Activated T-helper 2 cell treated with anti-CD3 and anti-CD28 coated beads, Interferon-gamma antibody, Interleukin-2, Interleukin-4, amounts not matched to agents 10 μg/mL and 5 μg/mL and 100 μg/mL, durations not matched to agents 14 hours and 24 hours and 36 hours (primary cell): Measurements from ENCODE around the gene SEMA3F. TPM values are rescaled to one million over a fixed set of nuclear protein-coding genes. Genes with fewer than 3 reads are reported as not detected.
"Not testable (repeated sequence)": the region's sequence is repeated elsewhere in the genome, so short reads cannot be mapped to it uniquely, and the experiment has no call there.

ENCODE experiments used
- DNase-seq: peaks from one replicate; pipeline ENCODE4 v3.0.0; 2021; ENCODE audit warnings: low spot score
- H3K27ac Mint-ChIP-seq: one replicate; pipeline ENCODE4 v1.8.0; 2021; ENCODE audit warnings: mixed read lengths
- H3K27me3 Mint-ChIP-seq: one replicate; pipeline ENCODE4 v1.8.0; 2021; ENCODE audit warnings: low read depth, mixed read lengths
- H3K36me3 Mint-ChIP-seq: one replicate; pipeline ENCODE4 v1.8.0; 2021; ENCODE audit warnings: low read depth, mixed read lengths
- H3K4me1 Mint-ChIP-seq: one replicate; pipeline ENCODE4 v1.8.0; 2021; ENCODE audit warnings: low read depth, mixed read lengths
- H3K4me3 Mint-ChIP-seq: one replicate; pipeline ENCODE4 v1.8.0; 2021; ENCODE audit warnings: low read depth, mild to moderate bottlenecking, moderate library complexity, mixed read lengths
- H3K9me3 Mint-ChIP-seq: one replicate; pipeline ENCODE4 v1.8.0; 2021; ENCODE audit warnings: mixed read lengths
- intact Hi-C: fragments of 100-400 bp; cut with micrococcal nuclease; formaldehyde crosslinking; loops from one replicate; pipeline ENCODE4 v1.15.1; 2023
- total RNA-seq: library from RNA; stranded (reverse); gene quantifications from 2 replicates; pipeline ENCODE4 v1.2.3, GENCODE V29; 2022

SEMA3F gene
- total RNA-seq, 1 donor from 2014 or later: 0.21 TPM

DNA sequence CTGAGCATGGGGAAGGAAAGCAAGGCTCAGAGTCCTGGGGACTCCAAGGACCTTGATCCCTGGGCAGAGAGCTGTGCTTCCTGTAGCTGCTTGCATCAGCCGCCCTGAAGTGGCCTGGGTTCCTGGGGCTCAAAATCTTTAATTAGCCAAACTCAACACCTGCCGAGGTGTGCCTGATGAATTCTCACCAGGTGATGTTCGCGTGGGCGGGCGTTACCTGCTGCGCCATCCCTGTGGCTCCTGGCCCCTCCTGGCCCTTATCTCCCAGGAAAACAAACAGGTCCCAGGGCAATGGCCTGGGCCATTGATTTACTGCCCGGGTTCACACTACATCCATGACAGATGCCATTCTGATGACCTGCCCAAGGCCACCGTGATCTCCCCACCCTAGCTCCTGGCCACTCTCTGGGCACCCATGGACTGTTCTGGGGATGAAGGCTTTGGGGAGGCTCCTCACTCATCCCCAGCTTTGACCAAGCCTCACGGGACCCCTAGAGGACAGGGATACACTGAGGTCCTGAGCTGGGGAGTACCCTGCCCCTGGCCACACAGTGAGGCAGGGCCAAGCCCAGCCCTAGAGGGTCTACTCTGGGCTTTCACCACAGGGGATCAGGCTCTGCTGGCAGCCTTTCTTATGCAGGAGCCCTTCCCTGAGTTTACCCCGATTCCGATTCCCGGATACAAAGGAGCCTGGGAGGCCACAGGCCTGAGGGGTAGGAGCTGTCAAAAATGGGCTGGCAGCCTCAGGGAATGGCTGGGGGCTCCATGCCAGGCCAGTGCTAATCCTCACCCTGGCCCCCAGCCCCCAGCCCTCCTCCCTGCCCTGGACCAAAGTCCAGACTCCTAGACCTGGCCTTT, 55.6 kb downstream of the SEMA3F start:
- no peaks in the 10 kb centered on the region for H3K4me1 Mint-ChIP-seq
- no peak for DNase-seq
- H3K4me3 Mint-ChIP-seq: no peak overlapping the region
- H3K27ac Mint-ChIP-seq: no peak overlapping the region
- peaks cover 21% of the 10 kb centered on the region for H3K27me3 Mint-ChIP-seq
- intact Hi-C loops: no loop called here
- H3K36me3 Mint-ChIP-seq: no peaks in the 10 kb centered on the region
- no peaks in the 10 kb centered on the region for H3K9me3 Mint-ChIP-seq

DNA sequence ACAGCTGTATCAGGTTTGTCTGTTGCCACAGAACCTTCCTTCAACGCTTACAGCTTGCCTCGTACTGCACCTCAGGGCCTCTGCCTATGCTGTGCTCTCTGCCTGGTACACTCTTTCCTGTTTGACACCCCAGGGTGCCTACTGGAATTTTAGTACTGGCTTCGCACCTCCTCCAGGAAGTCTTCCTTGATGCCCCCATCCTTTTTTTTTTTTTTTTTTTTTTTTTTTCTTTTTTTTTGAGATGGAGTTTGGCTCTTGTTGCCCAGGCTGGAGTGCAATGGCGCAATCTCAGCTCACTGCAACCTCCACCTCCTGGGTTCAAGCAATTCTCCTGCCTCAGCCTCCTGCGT, 56.2 kb downstream of the SEMA3F start:
- H3K4me1 Mint-ChIP-seq, H3K27ac Mint-ChIP-seq, DNase-seq, H3K4me3 Mint-ChIP-seq, H3K36me3 Mint-ChIP-seq, H3K9me3 Mint-ChIP-seq, intact Hi-C loops: not testable (repeated sequence)
- H3K27me3 Mint-ChIP-seq: peaks cover 17% of the 10 kb centered on the region

DNA sequence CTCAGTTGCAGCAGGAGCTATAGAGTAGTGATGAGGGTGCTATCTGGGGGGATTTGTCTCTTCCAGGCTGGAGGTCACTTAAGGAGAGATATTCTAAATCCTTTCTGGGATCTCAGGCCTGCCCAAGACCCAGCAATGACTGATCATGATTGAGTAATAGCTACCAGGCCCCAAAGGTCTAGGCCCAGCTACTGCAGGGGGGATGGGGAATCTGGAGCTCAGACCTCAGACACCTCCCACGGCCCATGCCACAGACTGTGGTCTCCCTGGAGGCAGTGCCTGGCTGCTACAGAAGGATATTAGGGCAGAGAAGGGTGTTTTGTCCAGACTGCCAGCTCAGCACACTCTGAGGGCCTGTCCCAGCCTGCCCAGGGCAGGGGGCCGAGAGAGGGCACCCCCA, 56.8 kb downstream of the SEMA3F start:
- intact Hi-C loops: no loop called here
- H3K4me1 Mint-ChIP-seq: no peaks in the 10 kb centered on the region
- H3K4me3 Mint-ChIP-seq: no peak overlapping the region
- no peak overlapping the region for H3K27ac Mint-ChIP-seq
- H3K36me3 Mint-ChIP-seq: no peaks in the 10 kb centered on the region
- peaks cover 11% of the 10 kb centered on the region for H3K27me3 Mint-ChIP-seq
- no peaks in the 10 kb centered on the region for H3K9me3 Mint-ChIP-seq
- no peak for DNase-seq

DNA sequence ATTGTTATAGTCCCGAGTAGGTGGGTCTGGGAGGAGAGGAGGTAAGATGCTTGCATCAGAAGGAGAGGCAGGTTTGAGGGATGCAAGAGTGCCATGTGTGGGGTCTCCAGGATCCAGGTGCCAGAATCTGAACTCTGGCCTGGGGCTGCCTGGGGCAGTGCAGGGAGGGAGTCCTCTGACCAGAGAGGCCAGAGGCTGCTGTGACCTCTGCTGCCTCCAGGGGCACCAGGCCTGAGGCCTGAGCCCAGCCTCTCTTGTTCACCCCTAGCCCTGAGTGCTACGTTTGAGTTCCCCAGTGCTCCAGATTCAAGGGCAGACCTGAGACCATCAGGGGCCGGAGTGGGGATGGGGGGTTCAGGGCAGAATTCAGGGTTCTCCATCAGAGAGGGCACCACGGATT, 57.4 kb downstream of the SEMA3F start:
- Mint-ChIP-seq H3K27me3 (peaks cover 6% of the 10 kb centered on the region), H3K36me3 (no peaks in the 10 kb centered on the region)
- intact Hi-C loops: no loop called here

DNA sequence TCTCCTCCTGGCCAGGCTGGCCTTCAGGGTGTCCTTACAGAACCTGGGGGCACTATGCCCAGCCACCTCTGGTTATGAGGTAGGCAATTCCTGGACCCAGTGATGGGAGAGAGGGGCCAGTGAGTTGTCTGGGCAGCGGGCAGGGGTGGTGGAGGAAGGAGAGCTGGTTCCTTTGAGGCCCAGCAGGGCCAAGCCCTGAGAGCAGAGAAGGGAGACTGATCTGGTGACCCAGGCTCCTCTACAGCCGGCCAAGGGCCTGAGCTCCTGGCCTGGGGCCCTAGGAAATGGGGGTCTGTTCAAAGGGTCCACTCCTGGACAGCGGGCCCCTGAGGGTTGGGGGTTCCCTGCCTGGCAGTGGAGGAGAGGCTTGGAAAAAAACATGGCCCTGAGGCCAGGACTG, 57.8 kb downstream of the SEMA3F start:
- no peak for DNase-seq
- H3K36me3 Mint-ChIP-seq: no peaks in the 10 kb centered on the region
- no peak overlapping the region for H3K27ac Mint-ChIP-seq
- no peaks in the 10 kb centered on the region for H3K4me1 Mint-ChIP-seq
- H3K4me3 Mint-ChIP-seq: no peak overlapping the region
- H3K27me3 Mint-ChIP-seq: peaks cover 4% of the 10 kb centered on the region
- intact Hi-C loops: no loop called here
- H3K9me3 Mint-ChIP-seq: no peaks in the 10 kb centered on the region

More for the DNA sequence above, 57.4 kb downstream of the SEMA3F start:
- H3K9me3 Mint-ChIP-seq: no peaks in the 10 kb centered on the region
- no peak for DNase-seq
- H3K4me3 Mint-ChIP-seq: no peak overlapping the region
- no peaks in the 10 kb centered on the region for H3K4me1 Mint-ChIP-seq
- no peak overlapping the region for H3K27ac Mint-ChIP-seq

DNA sequence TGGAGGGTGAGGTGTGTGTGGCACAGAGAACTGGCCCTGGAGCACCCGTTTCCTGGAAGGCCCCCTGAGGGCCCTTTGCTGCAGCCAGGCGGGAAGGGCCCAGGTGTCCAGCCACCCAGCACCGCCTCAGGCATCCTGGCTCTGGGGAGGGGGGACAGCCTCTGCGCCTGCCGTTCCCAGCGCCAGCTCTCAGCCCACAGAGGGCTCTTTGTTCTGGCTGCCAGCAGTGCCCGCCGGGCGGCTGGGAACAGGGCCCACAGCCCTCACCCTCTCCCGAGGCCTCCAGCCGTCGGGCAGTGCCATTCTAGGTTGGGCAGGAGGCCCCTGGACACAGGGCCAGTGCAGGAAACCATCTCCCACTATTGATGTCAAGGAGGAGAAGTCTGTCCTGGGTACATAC, 58.2 kb downstream of the SEMA3F start:
- intact Hi-C loops: no loop called here
- no peak for DNase-seq
- H3K9me3 Mint-ChIP-seq: no peaks in the 10 kb centered on the region
- H3K4me3 Mint-ChIP-seq: no peak overlapping the region
- H3K27ac Mint-ChIP-seq: no peak overlapping the region
- no peaks in the 10 kb centered on the region for H3K36me3 Mint-ChIP-seq
- H3K27me3 Mint-ChIP-seq: peaks cover 4% of the 10 kb centered on the region
- no peaks in the 10 kb centered on the region for H3K4me1 Mint-ChIP-seq

DNA sequence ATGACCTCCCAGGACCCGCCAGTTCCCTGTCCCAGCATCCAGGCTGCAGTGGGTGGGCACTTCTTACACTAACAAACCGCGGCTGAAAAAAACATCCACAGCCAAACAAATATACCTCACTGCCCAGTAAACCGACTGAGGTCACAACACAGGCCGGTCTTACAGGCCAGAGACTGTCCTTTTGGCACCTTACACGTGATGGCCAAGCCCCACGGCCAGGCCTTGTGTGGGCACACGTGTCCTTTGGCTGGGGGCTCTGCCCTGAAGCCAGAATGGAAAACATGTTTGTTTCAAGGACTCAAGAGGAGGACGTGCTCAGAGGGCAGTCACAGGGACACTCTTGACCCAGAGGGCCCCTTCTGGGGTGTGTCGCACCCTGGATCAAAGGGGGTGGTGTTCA, 59.7 kb downstream of the SEMA3F start:
- Mint-ChIP-seq H3K4me1 (no peaks in the 10 kb centered on the region), H3K27me3 (no peaks in the 10 kb centered on the region), H3K36me3 (no peaks in the 10 kb centered on the region), H3K27ac (no peak overlapping the region), H3K9me3 (no peaks in the 10 kb centered on the region), H3K4me3 (no peak overlapping the region)
- intact Hi-C loops: no loop called here
- no peak for DNase-seq

DNA sequence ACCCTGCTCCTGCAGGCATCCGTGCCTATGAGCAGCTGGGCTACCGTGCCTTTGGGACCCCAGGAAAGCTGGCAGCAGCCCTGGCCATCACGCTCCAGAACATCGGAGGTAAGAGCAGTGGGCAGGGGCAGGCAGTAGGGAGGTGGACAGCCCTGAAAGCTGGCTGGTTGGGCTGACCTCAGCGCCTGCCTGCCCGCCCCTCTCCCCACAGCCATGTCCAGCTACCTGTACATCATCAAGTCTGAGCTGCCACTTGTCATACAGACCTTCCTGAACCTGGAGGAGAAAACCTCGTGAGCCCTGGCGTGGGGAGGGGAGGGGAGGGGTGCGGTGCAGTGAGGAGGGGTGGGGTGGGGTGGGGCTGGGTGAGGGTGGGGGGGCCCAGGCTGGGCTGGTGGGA, 60.4 kb downstream of the SEMA3F start:
- intact Hi-C loops: no loop called here
- Mint-ChIP-seq H3K27me3 (no peaks in the 10 kb centered on the region), H3K4me3 (no peak overlapping the region), H3K36me3 (no peaks in the 10 kb centered on the region), H3K4me1 (no peaks in the 10 kb centered on the region), H3K27ac (no peak overlapping the region), H3K9me3 (no peaks in the 10 kb centered on the region)
- no peak for DNase-seq

DNA sequence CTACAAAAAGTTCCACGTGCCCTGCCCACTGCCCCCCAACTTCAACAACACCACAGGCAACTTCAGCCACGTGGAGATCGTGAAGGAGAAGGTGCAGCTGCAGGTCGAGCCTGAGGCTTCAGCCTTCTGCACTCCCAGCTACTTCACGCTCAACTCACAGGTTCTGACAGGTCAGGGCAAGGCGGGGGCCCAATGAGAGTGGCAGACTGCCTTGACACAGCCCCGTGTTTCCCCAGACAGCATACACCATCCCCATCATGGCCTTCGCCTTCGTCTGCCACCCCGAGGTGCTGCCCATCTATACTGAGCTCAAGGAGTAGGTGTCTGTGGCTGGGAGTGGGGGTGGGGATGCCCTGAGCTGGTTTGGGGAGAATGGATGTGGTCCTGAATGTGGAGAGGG, 62.6 kb downstream of the SEMA3F start:
- no peak overlapping the region for H3K4me3 Mint-ChIP-seq
- intact Hi-C loops: no loop called here
- H3K27me3 Mint-ChIP-seq: no peaks in the 10 kb centered on the region

DNA sequence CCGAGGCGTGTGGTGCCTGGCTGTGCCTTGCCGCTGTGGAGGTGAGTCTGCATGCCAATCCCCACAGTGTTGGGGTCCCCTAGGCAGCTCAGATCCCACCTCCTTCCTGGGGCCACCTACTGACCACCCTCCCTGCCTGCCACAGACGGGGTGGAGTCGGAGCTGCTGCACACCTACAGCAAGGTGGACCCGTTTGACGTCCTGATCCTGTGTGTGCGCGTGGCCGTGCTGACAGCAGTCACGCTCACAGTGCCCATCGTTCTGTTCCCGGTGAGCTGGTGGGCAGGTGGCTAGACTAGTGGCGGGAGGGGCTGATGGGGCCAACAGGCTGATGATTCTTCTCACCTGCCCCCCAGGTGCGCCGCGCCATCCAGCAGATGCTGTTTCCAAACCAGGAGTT, 63.3 kb downstream of the SEMA3F start:
- DNase-seq: no peak
- Mint-ChIP-seq H3K27me3 (peaks cover 2% of the 10 kb centered on the region), H3K27ac (no peak overlapping the region), H3K36me3 (no peaks in the 10 kb centered on the region), H3K4me1 (no peaks in the 10 kb centered on the region), H3K4me3 (no peak overlapping the region), H3K9me3 (no peaks in the 10 kb centered on the region)
- intact Hi-C loops: no loop called here

More for the DNA sequence above, 62.6 kb downstream of the SEMA3F start:
- Mint-ChIP-seq H3K9me3 (no peaks in the 10 kb centered on the region), H3K27ac (no peak overlapping the region), H3K4me1 (no peaks in the 10 kb centered on the region), H3K36me3 (no peaks in the 10 kb centered on the region)
- DNase-seq: no peak

DNA sequence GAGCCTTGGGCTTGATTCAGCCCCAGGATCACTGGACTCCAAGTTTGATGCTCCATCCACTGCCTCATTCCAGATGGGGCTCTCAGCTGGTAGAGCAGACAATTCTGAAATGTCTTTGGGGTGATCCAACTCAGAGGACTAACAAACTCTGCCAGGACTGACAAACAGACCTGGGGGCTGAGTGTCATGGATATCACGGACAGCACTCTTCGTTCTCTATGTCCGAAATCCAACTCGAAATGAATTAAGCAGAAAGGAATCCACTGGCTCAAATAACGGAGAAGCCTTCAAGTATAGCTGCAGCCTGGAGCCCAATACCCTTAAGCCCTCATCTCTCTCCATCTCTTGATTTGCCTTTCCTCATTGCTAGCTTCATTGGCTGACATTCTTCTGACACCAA, 64.2 kb downstream of the SEMA3F start:
- Mint-ChIP-seq H3K36me3 (no peaks in the 10 kb centered on the region), H3K4me1 (no peaks in the 10 kb centered on the region)
- intact Hi-C loops: no loop called here

DNA sequence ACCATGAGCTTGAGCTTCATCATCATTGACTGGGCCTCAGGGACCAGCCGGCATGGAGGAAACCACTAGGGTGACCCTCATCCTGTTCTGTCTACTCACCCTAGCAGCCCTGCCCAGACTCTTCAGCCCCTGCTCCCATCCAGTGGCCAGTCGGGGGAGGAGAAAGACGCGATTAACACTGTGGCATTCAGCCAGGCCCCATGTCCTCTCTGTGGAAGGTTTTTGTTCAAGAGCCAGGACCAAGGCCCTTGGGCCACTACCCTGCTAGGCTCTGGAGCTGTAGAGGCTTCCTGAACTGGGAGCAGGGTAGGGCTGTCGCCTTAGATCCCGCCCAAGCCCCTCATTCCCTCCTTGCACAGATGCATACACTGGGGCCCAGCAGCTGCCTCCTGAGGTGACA, 65.0 kb downstream of the SEMA3F start:
- Mint-ChIP-seq H3K27me3 (peaks cover 7% of the 10 kb centered on the region), H3K9me3 (no peaks in the 10 kb centered on the region), H3K4me1 (no peaks in the 10 kb centered on the region), H3K4me3 (no peak overlapping the region), H3K27ac (no peak overlapping the region), H3K36me3 (no peaks in the 10 kb centered on the region)
- intact Hi-C loops: no loop called here
- no peak for DNase-seq

More for the DNA sequence above, 64.2 kb downstream of the SEMA3F start:
- H3K9me3 Mint-ChIP-seq: no peaks in the 10 kb centered on the region
- H3K27me3 Mint-ChIP-seq: peaks cover 5% of the 10 kb centered on the region
- no peak overlapping the region for H3K4me3 Mint-ChIP-seq
- no peak for DNase-seq
- H3K27ac Mint-ChIP-seq: no peak overlapping the region

DNA sequence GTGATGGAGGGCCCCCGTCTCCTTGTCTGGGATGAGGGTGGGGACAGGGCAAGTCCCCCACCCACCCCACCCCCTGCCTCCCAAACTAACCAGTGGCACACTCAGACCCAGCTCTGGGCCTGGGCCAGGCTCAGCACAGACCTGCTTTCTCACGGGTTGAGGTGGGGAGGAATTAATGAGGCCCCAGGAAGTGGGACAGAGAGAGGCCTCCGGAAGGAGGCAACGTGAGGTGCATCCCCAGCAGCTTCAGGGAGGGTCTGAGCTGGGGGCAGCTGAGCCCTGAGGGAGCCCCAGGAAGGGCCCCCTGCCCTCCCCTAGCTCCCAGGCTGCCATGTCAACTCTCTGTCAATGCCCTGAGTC, 65.9 kb downstream of the SEMA3F start:
- Mint-ChIP-seq H3K27me3 (peaks cover 7% of the 10 kb centered on the region), H3K36me3 (no peaks in the 10 kb centered on the region), H3K4me3 (no peak overlapping the region), H3K4me1 (peaks cover 5% of the 10 kb centered on the region), H3K27ac (no peak overlapping the region), H3K9me3 (no peaks in the 10 kb centered on the region)
- intact Hi-C loops: no loop called here
- no peak for DNase-seq
